Naive thymus-derived CD4-positive, alpha-beta T cell (primary cell): ENCODE measurements around the gene NT5C1A. TPM values are rescaled to one million over a fixed set of nuclear protein-coding genes. Genes with fewer than 3 reads are reported as not detected.

Experiments
- ATAC-seq: fragments of 150-1000 bp; cut with Tn5 transposase; 2 replicates; pipeline ENCODE4 v1.10.0; 2021; ENCODE audit warnings: mild to moderate bottlenecking, moderate library complexity
- CTCF ChIA-PET: fragments of 350-600 bp; sonication (Branson Sonifier 250); formaldehyde crosslinking; loops from one replicate; lab custom pipeline; 2021; ENCODE audit warnings: antibody characterized with exemption; lab: Charles Lee
- POLR2A ChIA-PET: fragments of 350-600 bp; sonication (Branson Sonifier 250); formaldehyde crosslinking; loops from one replicate; lab custom pipeline; 2021; ENCODE audit warnings: antibody characterized with exemption, inconsistent platforms; lab: Charles Lee
- DNase-seq, 9 donors: peaks; one replicate each; pipeline versions ENCODE4 v3.0.0 to v3.0.0-alpha.2; 2020 to 2022; ENCODE audit warnings: mixed read lengths in 1 of 9
- H3K27ac ChIP-seq: one replicate; pipeline ENCODE4 v1.7.0; 2013; ENCODE audit warnings: mild to moderate bottlenecking, low read depth, low read length, moderate library complexity
- H3K27me3 ChIP-seq, 2 donors: one replicate each; pipeline ENCODE4 v1.7.0; 2013; ENCODE audit warnings: low read length in 2 of 2, mild to moderate bottlenecking in 2 of 2, moderate library complexity in 2 of 2; ENCODE audit not compliant: control insufficient read depth in 2 of 2, insufficient read depth in 2 of 2
- H3K36me3 ChIP-seq, 3 experiments: 1 replicate in 2 of 3; 2 replicates in 1 of 3; pipeline ENCODE4 v1.7.0; 2013; ENCODE audit warnings: low read length in 3 of 3, mild to moderate bottlenecking in 3 of 3, moderate library complexity in 1 of 3; ENCODE audit not compliant: insufficient read depth in 3 of 3, control insufficient read depth in 2 of 3
- H3K4me1 ChIP-seq, 2 donors: one replicate each; pipeline ENCODE4 v1.7.0; 2013; ENCODE audit warnings: low read length in 2 of 2, mild to moderate bottlenecking in 2 of 2, moderate library complexity in 1 of 2; ENCODE audit not compliant: control insufficient read depth in 2 of 2, insufficient read depth in 2 of 2
- H3K4me3 ChIP-seq: 2 replicates; pipeline ENCODE4 v1.7.0; 2013; ENCODE audit warnings: mild to moderate bottlenecking, low read length
- H3K9me3 ChIP-seq, 3 experiments: 1 replicate in 2 of 3; 2 replicates in 1 of 3; pipeline ENCODE4 v1.7.0; 2013; ENCODE audit warnings: low read length in 3 of 3; ENCODE audit not compliant: control insufficient read depth in 2 of 3
- H3K27ac Mint-ChIP-seq, 9 donors: one replicate each; pipeline ENCODE4 v1.8.0; 2020 to 2022; ENCODE audit warnings: mixed read lengths in 9 of 9, mild to moderate bottlenecking in 8 of 9, moderate library complexity in 5 of 9, inconsistent platforms in 2 of 9
- H3K27me3 Mint-ChIP-seq, 5 donors: one replicate each; pipeline ENCODE4 v1.8.0; 2021 to 2022; ENCODE audit warnings: mixed read lengths in 5 of 5, mild to moderate bottlenecking in 1 of 5
- H3K36me3 Mint-ChIP-seq, 5 donors: one replicate each; pipeline ENCODE4 v1.8.0; 2020 to 2022; ENCODE audit warnings: mixed read lengths in 5 of 5, mild to moderate bottlenecking in 3 of 5, inconsistent platforms in 1 of 5
- H3K4me1 Mint-ChIP-seq, 7 donors: one replicate each; pipeline ENCODE4 v1.8.0; 2020 to 2022; ENCODE audit warnings: mixed read lengths in 7 of 7, mild to moderate bottlenecking in 3 of 7, inconsistent platforms in 1 of 7
- H3K4me3 Mint-ChIP-seq, 10 donors: one replicate each; pipeline ENCODE4 v1.8.0; 2020 to 2022; ENCODE audit warnings: mild to moderate bottlenecking in 10 of 10, mixed read lengths in 10 of 10, moderate library complexity in 6 of 10, inconsistent platforms in 2 of 10
- H3K9me3 Mint-ChIP-seq, 11 donors: one replicate each; pipeline ENCODE4 v1.8.0; 2020 to 2022; ENCODE audit warnings: mixed read lengths in 11 of 11, mild to moderate bottlenecking in 4 of 11, inconsistent platforms in 1 of 11, moderate library complexity in 1 of 11
- intact Hi-C, 2 donors: fragments of 100-400 bp; cut with micrococcal nuclease; formaldehyde crosslinking; loops; one replicate each; pipeline ENCODE4 v1.15.1; 2023
- polyA plus RNA-seq, 2 donors: library from polyadenylated mRNA; unstranded; fragments of 300-500 nt; fragmentation: Illumina TruSeq; gene quantifications; one replicate each; pipeline ENCODE4 v1.2.3, GENCODE V29; 2021
- total RNA-seq, 6 experiments: library from RNA in 5 of 6; stranded (reverse) in 5 of 6; gene quantifications; 1 replicate in 5 of 6; 2 replicates in 1 of 6; pipeline ENCODE4 v1.2.3 and lab custom pipeline; 2021 to 2026

The NT5C1A gene
- total and polyA plus RNA-seq, 7 experiments from 2014 or later: 0.37 to 0.92 (median 0.65) TPM; not detected in 4

- Mint-ChIP-seq H3K4me1 (peaks cover 0 to 4% (median 0%) of the 10 kb centered on the region in 7 donors), H3K4me3 (peak within 1 kb of the TSS; percentile 53 to 82 (median 65)), H3K36me3 (no peaks in the 10 kb centered on the region), H3K27me3 (peaks cover 22 to 65% (median 27%) of the 10 kb centered on the region in 5 donors), H3K27ac (no peak within 1 kb of the TSS), H3K9me3 (peaks cover 0 to 3% (median 0%) of the 10 kb centered on the region in 11 donors)
- POLR2A ChIA-PET: no interaction called here
- H3K27ac ChIP-seq: no peak within 1 kb of the TSS
- ATAC-seq (peak; percentile 80), DNase-seq (peak; percentile 18 to 84 (median 38))
- no peaks in the 10 kb centered on the region for H3K4me1 ChIP-seq
- CTCF ChIA-PET: interaction anchor here (0.7 kb wide), 1 partner anchor 31 kb away, joined by 4 read pairs; no protein-coding TSS in a partner anchor
- H3K36me3 ChIP-seq: no peaks in the 10 kb centered on the region
- intact Hi-C loops: no loop called here
- no peaks in the 10 kb centered on the region for H3K27me3 ChIP-seq
- H3K9me3 ChIP-seq: no peaks in the 10 kb centered on the region
- H3K4me3 ChIP-seq: peak within 1 kb of the TSS; percentile 30
These were observed 32.4 kb downstream of the NT5C1A start, which contains the start of gene HEYL for GRCh38 chr1:39639305-39640130. HEYL (minus strand) TSS chr1:39639643; CDS start chr1:39639625, 18 bp downstream.

- peak overlapping the region; percentile 53 to 82 (median 65) for H3K4me3 Mint-ChIP-seq
- H3K4me3 ChIP-seq: peak overlapping the region; percentile 30
- intact Hi-C loops: no loop called here
These were observed 33.0 kb downstream of the NT5C1A start for GRCh38 chr1:39638965-39639304.

GRCh38 chr1:39637361-39637760 lies 34.5 kb downstream of the NT5C1A start:
- H3K36me3 ChIP-seq: no peaks in the 10 kb centered on the region
- H3K27ac ChIP-seq: no peak overlapping the region
- Mint-ChIP-seq H3K36me3 (no peaks in the 10 kb centered on the region), H3K4me3 (no peak overlapping the region), H3K4me1 (peaks cover 0 to 8% (median 4%) of the 10 kb centered on the region in 7 donors), H3K27ac (no peak overlapping the region), H3K27me3 (peaks cover 33 to 60% (median 36%) of the 10 kb centered on the region in 5 donors), H3K9me3 (peaks cover 0 to 1% (median 0%) of the 10 kb centered on the region in 11 donors)
- H3K4me3 ChIP-seq: no peak overlapping the region
- ChIA-PET CTCF (no interaction called here), POLR2A (no interaction called here)
- H3K4me1 ChIP-seq: no peaks in the 10 kb centered on the region
- intact Hi-C loops: no loop called here
- DNase-seq: no peak
- H3K27me3 ChIP-seq: no peaks in the 10 kb centered on the region
- no peak for ATAC-seq
- H3K9me3 ChIP-seq: no peaks in the 10 kb centered on the region

More at GRCh38 chr1:39638965-39639304, 33.0 kb downstream of the NT5C1A start:
- ChIA-PET CTCF (no interaction called here), POLR2A (no interaction called here)
- H3K36me3 ChIP-seq: no peaks in the 10 kb centered on the region
- DNase-seq: no peak
- H3K4me1 ChIP-seq: no peaks in the 10 kb centered on the region
- no peaks in the 10 kb centered on the region for H3K27me3 ChIP-seq
- no peak for ATAC-seq
- no peak overlapping the region for H3K27ac ChIP-seq
- H3K27me3 Mint-ChIP-seq: peaks cover 27 to 63% (median 30%) of the 10 kb centered on the region in 5 donors
- no peaks in the 10 kb centered on the region for H3K36me3 Mint-ChIP-seq
- no peak overlapping the region for H3K27ac Mint-ChIP-seq
- H3K9me3 ChIP-seq: no peaks in the 10 kb centered on the region
- peaks cover 0 to 4% (median 0%) of the 10 kb centered on the region in 7 donors for H3K4me1 Mint-ChIP-seq
- peaks cover 0 to 3% (median 0%) of the 10 kb centered on the region in 11 donors for H3K9me3 Mint-ChIP-seq

GRCh38 chr1:39635871-39636210 lies 36.1 kb downstream of the NT5C1A start:
- Histone ChIP-seq H3K4me1 (no peaks in the 10 kb centered on the region), H3K4me3 (no peak overlapping the region), H3K9me3 (no peaks in the 10 kb centered on the region), H3K27ac (no peak overlapping the region), H3K27me3 (no peaks in the 10 kb centered on the region), H3K36me3 (no peaks in the 10 kb centered on the region)
- no peaks in the 10 kb centered on the region for H3K36me3 Mint-ChIP-seq
- DNase-seq: no peak
- CTCF ChIA-PET: no interaction called here
- POLR2A ChIA-PET: no interaction called here
- peaks cover 0 to 13% (median 4%) of the 10 kb centered on the region in 7 donors for H3K4me1 Mint-ChIP-seq
- no peak overlapping the region for H3K4me3 Mint-ChIP-seq
- ATAC-seq: no peak
- peaks cover 33 to 54% (median 36%) of the 10 kb centered on the region in 5 donors for H3K27me3 Mint-ChIP-seq
- intact Hi-C loops: no loop called here
- no peak overlapping the region for H3K27ac Mint-ChIP-seq
- H3K9me3 Mint-ChIP-seq: peaks cover 0 to 1% (median 0%) of the 10 kb centered on the region in 11 donors

- no peak for ATAC-seq
- H3K36me3 ChIP-seq: no peaks in the 10 kb centered on the region
- H3K36me3 Mint-ChIP-seq: no peaks in the 10 kb centered on the region
- H3K27ac Mint-ChIP-seq: no peak overlapping the region
- H3K4me1 Mint-ChIP-seq: peaks cover 0 to 13% (median 4%) of the 10 kb centered on the region in 7 donors
- no peak for DNase-seq
- H3K9me3 ChIP-seq: no peaks in the 10 kb centered on the region
- H3K27ac ChIP-seq: no peak overlapping the region
- H3K4me3 Mint-ChIP-seq: no peak overlapping the region
- ChIA-PET POLR2A (no interaction called here), CTCF (no interaction called here)
- intact Hi-C loops: no loop called here
- H3K27me3 Mint-ChIP-seq: peaks cover 33 to 49% (median 35%) of the 10 kb centered on the region in 5 donors
- no peak overlapping the region for H3K4me3 ChIP-seq
- H3K9me3 Mint-ChIP-seq: peaks cover 0 to 1% (median 0%) of the 10 kb centered on the region in 11 donors
- H3K4me1 ChIP-seq: no peaks in the 10 kb centered on the region
- H3K27me3 ChIP-seq: no peaks in the 10 kb centered on the region
These were observed 36.6 kb downstream of the NT5C1A start for GRCh38 chr1:39635205-39635870.

GRCh38 chr1:39633422-39633821 lies 38.5 kb downstream of the NT5C1A start:
- H3K36me3 ChIP-seq: no peaks in the 10 kb centered on the region
- Mint-ChIP-seq H3K4me3 (no peak overlapping the region), H3K9me3 (peaks cover 0 to 1% (median 0%) of the 10 kb centered on the region in 11 donors), H3K27me3 (peaks cover 26 to 39% (median 35%) of the 10 kb centered on the region in 5 donors), H3K4me1 (peaks cover 0 to 13% (median 0%) of the 10 kb centered on the region in 7 donors), H3K27ac (no peak overlapping the region), H3K36me3 (no peaks in the 10 kb centered on the region)
- intact Hi-C loops: no loop called here
- no peak for DNase-seq
- no peaks in the 10 kb centered on the region for H3K9me3 ChIP-seq
- H3K27ac ChIP-seq: no peak overlapping the region
- ChIA-PET POLR2A (no interaction called here), CTCF (no interaction called here)
- no peak overlapping the region for H3K4me3 ChIP-seq
- H3K4me1 ChIP-seq: no peaks in the 10 kb centered on the region
- no peak for ATAC-seq
- no peaks in the 10 kb centered on the region for H3K27me3 ChIP-seq
